ENCODE data around the gene RNF145.

RNF145 gene

DNA sequence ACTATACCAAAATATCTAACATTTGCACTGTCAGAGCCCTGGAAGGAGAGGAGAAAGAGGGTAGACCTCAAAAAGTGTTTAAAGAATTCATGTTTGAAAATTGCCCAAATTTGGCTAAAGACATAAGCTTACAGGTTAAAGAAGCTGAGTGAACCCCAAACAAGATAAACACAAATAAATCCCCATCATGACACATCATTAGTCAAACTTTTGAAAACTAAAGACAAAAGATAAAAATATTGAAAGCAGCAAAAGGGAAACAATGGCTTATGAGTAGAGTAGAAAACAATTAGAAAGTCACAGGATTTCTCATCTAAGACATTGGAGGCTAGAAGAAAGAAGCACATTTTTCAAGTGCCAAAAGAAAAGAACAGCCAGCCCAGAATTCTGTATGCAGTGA is 47.7 kb upstream of the RNF145 start:
- no peak overlapping the region for H3K9ac ChIP-seq (ENCODE audit: low read length)
- H2AFZ ChIP-seq (ENCODE audit: low read length): no peak overlapping the region
- no peaks in the 10 kb centered on the region for H3K36me3 ChIP-seq (replicated peaks; ENCODE audit: insufficient read depth, low read length)
- H3K27ac ChIP-seq (ENCODE audit: low read length): no peak overlapping the region
- H3K4me3 ChIP-seq (ENCODE audit: low read length): no peak overlapping the region
- TF ChIP-seq EZH2phosphoT487 (IDR thresholded peaks at IDR 0.05; ENCODE audit: low read length): no peak
- TF ChIP-seq, protein P1, sequence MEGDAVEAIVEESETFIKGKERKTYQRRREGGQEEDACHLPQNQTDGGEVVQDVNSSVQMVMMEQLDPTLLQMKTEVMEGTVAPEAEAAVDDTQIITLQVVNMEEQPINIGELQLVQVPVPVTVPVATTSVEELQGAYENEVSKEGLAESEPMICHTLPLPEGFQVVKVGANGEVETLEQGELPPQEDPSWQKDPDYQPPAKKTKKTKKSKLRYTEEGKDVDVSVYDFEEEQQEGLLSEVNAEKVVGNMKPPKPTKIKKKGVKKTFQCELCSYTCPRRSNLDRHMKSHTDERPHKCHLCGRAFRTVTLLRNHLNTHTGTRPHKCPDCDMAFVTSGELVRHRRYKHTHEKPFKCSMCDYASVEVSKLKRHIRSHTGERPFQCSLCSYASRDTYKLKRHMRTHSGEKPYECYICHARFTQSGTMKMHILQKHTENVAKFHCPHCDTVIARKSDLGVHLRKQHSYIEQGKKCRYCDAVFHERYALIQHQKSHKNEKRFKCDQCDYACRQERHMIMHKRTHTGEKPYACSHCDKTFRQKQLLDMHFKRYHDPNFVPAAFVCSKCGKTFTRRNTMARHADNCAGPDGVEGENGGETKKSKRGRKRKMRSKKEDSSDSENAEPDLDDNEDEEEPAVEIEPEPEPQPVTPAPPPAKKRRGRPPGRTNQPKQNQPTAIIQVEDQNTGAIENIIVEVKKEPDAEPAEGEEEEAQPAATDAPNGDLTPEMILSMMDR (IDR thresholded peaks at IDR 0.05; ENCODE audit: low read length): no peak
- no peak for TF ChIP-seq EZH2 (optimal IDR thresholded peaks at IDR 0.05; ENCODE audit: low read depth, low read length)
- H3K79me2 ChIP-seq (ENCODE audit: low read length): no peaks in the 10 kb centered on the region
- no peaks in the 10 kb centered on the region for H3K4me1 ChIP-seq (ENCODE audit: low read length)
- no peaks in the 10 kb centered on the region for H3F3A ChIP-seq (ENCODE audit: insufficient read depth, low read length)
- H4K20me1 ChIP-seq (ENCODE audit: insufficient read depth, low read length): no peaks in the 10 kb centered on the region
- H3K9me2 ChIP-seq (replicated peaks; ENCODE audit: insufficient read depth, low read length): no peaks in the 10 kb centered on the region
- H3K27me3 ChIP-seq (replicated peaks; ENCODE audit: insufficient read depth, low read length): no peaks in the 10 kb centered on the region
- DNase-seq: no peak
- no peaks in the 10 kb centered on the region for H3K9me3 ChIP-seq (replicated peaks; ENCODE audit: insufficient read depth, low read length)
- H3K4me2 ChIP-seq (ENCODE audit: low read depth, low read length): no peak overlapping the region

DNA sequence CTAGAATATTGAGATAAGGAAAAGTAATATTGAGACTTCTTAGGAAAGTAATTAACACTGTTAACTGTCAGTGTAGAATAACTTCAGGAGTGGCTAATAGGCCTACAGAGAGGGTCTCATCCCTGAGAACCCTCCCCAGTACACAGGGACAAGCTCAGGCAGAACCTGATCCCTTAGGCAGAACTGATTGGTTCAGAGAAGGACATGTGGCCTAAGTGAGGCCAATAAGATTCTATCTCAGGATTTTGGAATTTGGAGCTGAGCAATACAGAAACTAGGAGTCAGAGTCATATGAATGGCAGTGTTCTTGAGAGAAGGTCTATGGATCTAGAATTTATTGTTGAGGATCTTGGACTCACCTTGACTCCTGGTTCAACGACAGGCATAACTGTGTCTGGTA is 42.8 kb upstream of the RNF145 start:
- no peaks in the 10 kb centered on the region for H3K36me3 ChIP-seq (replicated peaks; ENCODE audit: insufficient read depth, low read length)
- H3K4me3 ChIP-seq (ENCODE audit: low read length): no peak overlapping the region
- H3K27me3 ChIP-seq (replicated peaks; ENCODE audit: insufficient read depth, low read length): no peaks in the 10 kb centered on the region
- no peaks in the 10 kb centered on the region for H3K9me2 ChIP-seq (replicated peaks; ENCODE audit: insufficient read depth, low read length)
- H3F3A ChIP-seq (ENCODE audit: insufficient read depth, low read length): no peaks in the 10 kb centered on the region
- H3K4me1 ChIP-seq (ENCODE audit: low read length): no peaks in the 10 kb centered on the region
- TF ChIP-seq, protein P1 (IDR thresholded peaks at IDR 0.05; ENCODE audit: low read length): no peak
- TF ChIP-seq EZH2 (optimal IDR thresholded peaks at IDR 0.05; ENCODE audit: low read depth, low read length) (no peak), EZH2phosphoT487 (IDR thresholded peaks at IDR 0.05; ENCODE audit: low read length) (no peak)
- no peaks in the 10 kb centered on the region for H3K79me2 ChIP-seq (ENCODE audit: low read length)
- H3K9me3 ChIP-seq (replicated peaks; ENCODE audit: insufficient read depth, low read length): no peaks in the 10 kb centered on the region
- no peak overlapping the region for H3K4me2 ChIP-seq (ENCODE audit: low read depth, low read length)
- H2AFZ ChIP-seq (ENCODE audit: low read length): no peak overlapping the region
- H3K27ac ChIP-seq (ENCODE audit: low read length): no peak overlapping the region
- no peaks in the 10 kb centered on the region for H4K20me1 ChIP-seq (ENCODE audit: insufficient read depth, low read length)
- H3K9ac ChIP-seq (ENCODE audit: low read length): no peak overlapping the region
- DNase-seq: no peak

DNA sequence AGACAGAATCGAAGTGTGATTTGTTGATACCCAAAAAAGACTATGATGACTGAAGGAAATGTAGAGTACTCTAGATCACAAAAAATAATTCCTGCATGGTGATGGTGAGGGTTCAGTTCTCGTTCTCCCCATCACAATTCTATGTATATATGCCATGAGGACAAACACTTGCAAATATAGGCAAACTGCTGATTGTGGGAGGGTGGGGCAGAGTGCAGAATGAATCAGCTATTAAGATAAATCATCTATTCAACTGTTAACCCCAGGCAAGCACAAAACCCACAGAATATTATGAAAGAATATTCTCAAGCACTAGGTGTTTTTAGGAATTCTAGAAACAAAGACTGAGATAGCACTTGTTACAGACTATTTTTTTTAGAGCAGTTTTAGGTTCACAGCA is 39.8 kb upstream of the RNF145 start:
- Histone ChIP-seq H3K79me2 (ENCODE audit: low read length) (no peaks in the 10 kb centered on the region), H3K4me2 (ENCODE audit: low read depth, low read length) (no peak overlapping the region), H3K4me3 (ENCODE audit: low read length) (no peak overlapping the region), H3K27ac (ENCODE audit: low read length) (no peak overlapping the region), H3K27me3 (replicated peaks; ENCODE audit: insufficient read depth, low read length) (no peaks in the 10 kb centered on the region), H3K9me2 (replicated peaks; ENCODE audit: insufficient read depth, low read length) (no peaks in the 10 kb centered on the region), H3K36me3 (replicated peaks; ENCODE audit: insufficient read depth, low read length) (no peaks in the 10 kb centered on the region), H3K9ac (ENCODE audit: low read length) (no peak overlapping the region), H3K9me3 (replicated peaks; ENCODE audit: insufficient read depth, low read length) (no peaks in the 10 kb centered on the region), H3F3A (ENCODE audit: insufficient read depth, low read length) (no peaks in the 10 kb centered on the region), H2AFZ (ENCODE audit: low read length) (no peak overlapping the region), H3K4me1 (ENCODE audit: low read length) (no peaks in the 10 kb centered on the region), H4K20me1 (ENCODE audit: insufficient read depth, low read length) (no peaks in the 10 kb centered on the region)
- TF ChIP-seq, protein P1 (IDR thresholded peaks at IDR 0.05; ENCODE audit: low read length): no peak
- TF ChIP-seq EZH2 (optimal IDR thresholded peaks at IDR 0.05; ENCODE audit: low read depth, low read length) (no peak), EZH2phosphoT487 (IDR thresholded peaks at IDR 0.05; ENCODE audit: low read length) (no peak)
- DNase-seq: no peak

All from MM.1S (cell line).